ENCODE data around the gene DNAJC17.

Gene DNAJC17

GRCh38 chr15:40807888-40808461 is 702 bp upstream of the DNAJC17 start:
- Histone ChIP-seq H2AFZ (ENCODE audit: low read length) (no peak overlapping the region), H3F3A (ENCODE audit: insufficient read depth, low read length) (no peaks in the 10 kb centered on the region), H3K9me3 (ENCODE audit: low read length) (no peaks in the 10 kb centered on the region), H3K36me3 (ENCODE audit: insufficient read depth, low read length) (peaks cover 9% of the 10 kb centered on the region; the same call in 1 of the 2 replicates), H3K4me1 (ENCODE audit: insufficient read depth, low read length, severe bottlenecking) (peaks cover 16% of the 10 kb centered on the region), H4K20me1 (ENCODE audit: insufficient read depth, low read length) (no peaks in the 10 kb centered on the region), H3K4me3 (ENCODE audit: low read depth, low read length, poor library complexity, severe bottlenecking) (peak overlapping the region; percentile 95), H3K9me2 (ENCODE audit: low read depth, low read length) (no peaks in the 10 kb centered on the region), H3K27ac (ENCODE audit: low read depth, low read length, poor library complexity, severe bottlenecking) (peak overlapping the region; percentile 24), H3K4me2 (ENCODE audit: low read length) (peak overlapping the region; percentile 79), H3K9ac (ENCODE audit: low read length) (peak overlapping the region; percentile 99), H3K27me3 (ENCODE audit: insufficient read depth, low read length) (no peaks in the 10 kb centered on the region), H3K79me2 (ENCODE audit: insufficient read depth, low read length) (0 out of 2 replicates have a peak, but pooled peaks cover 3% of the 10 kb centered on the region)
- TF ChIP-seq CTCF (IDR thresholded peaks at IDR 0.05; ENCODE audit: low read length) (no peak), EZH2 (IDR thresholded peaks at IDR 0.05; ENCODE audit: borderline replicate concordance, low read length) (no peak)

- Histone ChIP-seq H3F3A (ENCODE audit: insufficient read depth, low read length) (no peaks in the 10 kb centered on the region), H3K27me3 (ENCODE audit: insufficient read depth, low read length) (no peaks in the 10 kb centered on the region), H3K4me2 (ENCODE audit: low read length) (peak overlapping the region; percentile 79), H3K4me1 (ENCODE audit: insufficient read depth, low read length, severe bottlenecking) (peaks cover 16% of the 10 kb centered on the region), H3K9ac (ENCODE audit: low read length) (peak overlapping the region; percentile 99), H3K4me3 (ENCODE audit: low read depth, low read length, poor library complexity, severe bottlenecking) (peak overlapping the region; percentile 95), H3K27ac (ENCODE audit: low read depth, low read length, poor library complexity, severe bottlenecking) (peak overlapping the region; percentile 89), H3K79me2 (ENCODE audit: insufficient read depth, low read length) (0 out of 2 replicates have a peak, but pooled peaks cover 3% of the 10 kb centered on the region), H3K9me3 (ENCODE audit: low read length) (no peaks in the 10 kb centered on the region), H3K9me2 (ENCODE audit: low read depth, low read length) (no peaks in the 10 kb centered on the region), H4K20me1 (ENCODE audit: insufficient read depth, low read length) (no peaks in the 10 kb centered on the region), H2AFZ (ENCODE audit: low read length) (no peak overlapping the region), H3K36me3 (ENCODE audit: insufficient read depth, low read length) (peaks cover 7% of the 10 kb centered on the region; the same call in 1 of the 2 replicates)
- no peak for TF ChIP-seq CTCF (IDR thresholded peaks at IDR 0.05; ENCODE audit: low read length)
Observed at GRCh38 chr15:40806672-40807027, 623 bp downstream of the DNAJC17 start.

- no peaks in the 10 kb centered on the region for H3F3A ChIP-seq (ENCODE audit: insufficient read depth, low read length)
- H3K9ac ChIP-seq (ENCODE audit: low read length): no peak overlapping the region
- no peak overlapping the region for H2AFZ ChIP-seq (ENCODE audit: low read length)
- no peaks in the 10 kb centered on the region for H3K9me2 ChIP-seq (ENCODE audit: low read depth, low read length)
- H3K4me1 ChIP-seq (ENCODE audit: insufficient read depth, low read length, severe bottlenecking): peaks cover 16% of the 10 kb centered on the region
- H3K4me3 ChIP-seq (ENCODE audit: low read depth, low read length, poor library complexity, severe bottlenecking): no peak overlapping the region
- no peak overlapping the region for H3K4me2 ChIP-seq (ENCODE audit: low read length)
- H4K20me1 ChIP-seq (ENCODE audit: insufficient read depth, low read length): no peaks in the 10 kb centered on the region
- 0 out of 2 replicates have a peak, but pooled peaks cover 3% of the 10 kb centered on the region for H3K79me2 ChIP-seq (ENCODE audit: insufficient read depth, low read length)
- H3K27me3 ChIP-seq (ENCODE audit: insufficient read depth, low read length): no peaks in the 10 kb centered on the region
- H3K36me3 ChIP-seq (ENCODE audit: insufficient read depth, low read length): no peaks in the 10 kb centered on the region
- no peaks in the 10 kb centered on the region for H3K9me3 ChIP-seq (ENCODE audit: low read length)
- no peak overlapping the region for H3K27ac ChIP-seq (ENCODE audit: low read depth, low read length, poor library complexity, severe bottlenecking)
- TF ChIP-seq CTCF (IDR thresholded peaks at IDR 0.05; ENCODE audit: low read length) (peak; percentile 30; the same call in 1 of the 2 replicates), EZH2 (IDR thresholded peaks at IDR 0.05; ENCODE audit: borderline replicate concordance, low read length) (no peak)
Observed at GRCh38 chr15:40803688-40804087, 3.6 kb downstream of the DNAJC17 start.

Measured in OCI-LY1 (cell line).